M059J (cell line): Measurements from ENCODE around the gene CCDC97. TPM values are rescaled to one million over a fixed set of nuclear protein-coding genes. Genes with fewer than 3 reads are reported as not detected.
A peak's percentile ranks its signal among the peaks of the same experiment; 100 is the strongest.
"Not testable (repeated sequence)": the region's sequence is repeated elsewhere in the genome, so short reads cannot be mapped to it uniquely, and the experiment has no call there.

Experiments
- DNase-seq: peaks from one replicate; pipeline ENCODE4 v3.0.0-alpha.2; 2012; ENCODE audit warnings: low read depth
- total RNA-seq: library from RNA; depleted of rRNA; stranded (reverse); fragments of >200 nt; shearing (Covaris generic); gene quantifications from 2 replicates; pipeline ENCODE4 v1.2.3, GENCODE V29; 2014; rRNA removed

Gene CCDC97
- total RNA-seq, 1 experiment from 2014 or later, result 7.2 TPM

DNA sequence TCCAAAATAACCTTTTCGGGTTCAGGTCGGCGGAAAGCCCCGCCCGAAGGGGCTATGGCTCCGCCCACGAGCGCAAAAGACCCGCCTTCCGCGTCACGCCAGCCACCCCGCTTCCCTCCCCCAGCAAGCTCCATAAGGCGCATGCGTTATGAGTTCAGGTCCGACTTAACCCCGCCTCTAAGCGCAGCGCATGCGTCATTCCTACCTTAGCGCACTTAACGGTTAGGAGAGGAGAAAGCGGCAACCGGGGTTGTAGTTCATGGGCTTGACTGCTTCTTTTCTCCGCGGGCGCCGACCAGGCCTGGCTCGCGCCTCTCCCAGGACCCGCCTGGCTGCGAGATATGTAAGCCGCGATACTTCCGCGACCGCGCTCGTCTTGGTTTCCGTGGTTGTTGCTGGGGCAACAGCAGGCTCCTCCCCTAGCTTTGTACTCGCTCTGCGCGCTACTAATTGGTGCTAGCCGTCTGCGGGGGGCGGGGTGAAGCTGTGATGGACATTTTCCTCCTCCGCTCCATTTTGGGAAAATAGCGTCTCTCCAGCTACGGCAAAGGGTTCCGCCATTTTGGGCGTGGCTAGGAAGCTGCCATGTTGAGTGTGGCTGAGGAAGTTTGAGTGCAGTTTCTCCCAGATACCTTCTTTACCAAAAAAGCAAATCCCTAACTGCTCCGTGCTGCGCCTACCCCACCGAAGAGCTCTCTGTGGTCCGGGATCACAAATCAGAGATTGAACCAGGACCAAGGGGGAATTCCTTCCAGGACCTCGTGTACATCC lies 54.0 kb downstream of the CCDC97 start, which contains the start of gene B9D2:
TSS of gene B9D2 (minus strand) at position 397 of the 771 bp plus-strand sequence. CDS start 630 bp downstream, outside the sequence.
- DNase-seq, result peak; percentile 98

DNA sequence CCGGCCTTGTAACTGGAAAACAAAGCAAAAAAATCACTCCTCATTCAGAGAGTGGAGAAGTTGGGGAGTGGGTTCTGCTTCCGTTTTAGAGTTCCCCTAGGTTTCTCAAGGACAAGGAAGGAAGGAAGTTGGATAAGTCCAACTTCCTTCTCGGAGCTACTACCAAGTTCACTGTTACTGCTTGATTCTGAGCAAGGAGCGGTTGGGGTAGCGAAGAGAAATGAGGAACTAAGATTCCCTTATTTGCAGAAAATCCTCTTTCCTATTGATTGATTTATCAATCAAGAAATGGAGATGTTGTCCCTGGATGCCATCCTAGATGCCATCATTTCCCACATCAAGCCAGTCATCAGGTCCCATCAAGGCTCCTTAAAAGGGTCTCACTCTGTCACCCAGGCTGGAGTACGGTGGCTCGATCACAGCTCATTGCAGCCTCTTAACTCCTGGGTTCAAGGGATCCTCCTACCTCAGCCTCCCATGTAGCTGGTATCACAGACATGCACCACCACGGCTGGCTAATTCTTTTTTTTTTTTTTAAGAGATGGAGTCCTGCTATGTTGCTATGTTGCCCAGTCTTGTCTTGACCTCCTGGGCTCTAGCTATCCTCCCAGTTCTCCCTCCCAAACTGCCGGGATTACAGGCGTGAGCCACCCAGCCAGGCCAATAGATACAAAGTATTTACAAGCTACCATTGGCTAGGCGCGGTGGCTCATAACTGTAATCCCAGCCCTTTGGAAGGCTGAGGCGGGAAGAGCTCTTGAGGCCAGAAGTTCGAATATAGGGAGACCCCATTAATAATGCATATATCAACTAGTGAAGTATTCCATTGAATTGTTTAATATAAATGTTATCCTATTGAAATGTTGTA lies 54.8 kb downstream of the CCDC97 start:
- DNase-seq, result no peak

DNA sequence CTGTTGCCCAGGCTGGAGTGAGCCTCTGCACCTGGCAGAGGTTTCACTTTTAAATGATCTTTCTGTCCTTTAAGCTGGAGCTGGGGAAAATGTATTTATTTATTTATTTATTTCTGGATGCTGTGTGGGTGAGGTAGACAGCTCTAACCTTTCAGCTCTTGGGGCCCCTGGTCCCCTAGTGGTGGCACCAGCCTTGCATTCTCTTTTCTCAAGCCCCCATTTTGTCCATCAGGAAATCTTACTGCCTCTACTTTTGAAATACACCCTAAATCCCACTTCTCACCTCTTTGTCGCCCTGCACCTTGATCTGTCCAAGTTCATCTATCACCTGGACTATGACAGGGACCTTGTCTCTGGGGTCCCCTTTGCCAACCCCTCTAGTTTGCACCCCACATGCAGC lies 56.1 kb downstream of the CCDC97 start:
- DNase-seq, result no peak

DNA sequence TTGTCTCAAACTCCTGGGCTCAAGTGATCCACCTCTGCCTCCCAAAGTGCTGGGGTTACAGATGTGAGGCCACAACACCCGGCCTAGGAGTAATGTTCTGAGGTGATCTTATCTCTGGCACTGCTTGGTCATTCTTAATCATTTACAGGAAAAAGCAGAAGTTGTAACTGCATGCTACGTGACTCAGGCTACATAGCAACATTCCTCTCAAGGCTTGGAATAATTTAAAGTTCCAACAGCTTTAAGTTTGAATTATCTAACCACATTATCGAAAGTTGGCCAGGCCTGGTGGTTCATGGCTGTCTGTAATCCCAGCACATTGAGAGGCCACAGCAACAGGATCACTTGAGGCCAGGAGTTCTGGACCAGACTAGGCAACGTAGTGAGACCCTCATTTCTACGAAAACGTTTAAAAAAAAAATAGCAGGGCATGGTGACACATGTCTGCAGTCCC lies 57.9 kb downstream of the CCDC97 start:
- DNase-seq, result peak; percentile 92

DNA sequence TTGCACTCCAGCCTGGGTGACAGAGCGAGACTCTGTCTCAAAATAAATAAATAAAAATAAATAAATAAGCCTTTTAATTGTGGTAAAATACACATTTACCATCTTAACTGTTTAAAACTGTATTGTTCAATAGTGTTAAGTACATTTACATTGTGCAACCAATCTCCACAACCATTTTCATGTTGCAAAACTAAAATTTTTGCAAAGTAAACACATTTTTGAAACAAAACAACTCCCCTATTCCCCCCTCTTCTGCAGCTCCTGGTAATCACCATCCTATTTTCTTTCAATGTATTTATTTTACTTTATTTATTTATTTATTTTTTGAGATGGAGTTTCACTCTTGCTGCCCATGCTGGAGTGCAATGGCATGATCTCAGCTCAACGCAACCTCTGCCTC lies 59.8 kb downstream of the CCDC97 start:
- DNase-seq, result no peak

DNA sequence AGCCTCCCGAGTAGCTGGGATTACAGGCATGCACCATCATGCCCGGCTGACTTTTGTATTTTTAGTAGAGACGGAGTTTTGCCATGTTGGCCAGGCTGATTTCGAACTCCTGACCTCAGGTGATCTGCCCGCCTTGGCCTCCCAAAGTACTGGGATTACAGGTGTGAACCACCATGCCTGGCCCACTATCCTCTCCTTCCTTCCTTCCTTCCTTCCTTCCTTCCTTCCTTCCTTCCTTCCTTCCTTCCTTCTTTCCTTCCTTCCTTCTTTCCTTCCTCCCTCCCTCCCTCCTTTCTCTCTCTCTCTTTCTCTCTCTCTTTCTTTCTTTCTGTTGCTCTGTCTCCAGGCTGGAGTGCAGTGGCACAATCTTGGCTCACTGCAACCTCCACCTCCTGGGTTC lies 61.1 kb downstream of the CCDC97 start:
- DNase-seq, result not testable (repeated sequence)

DNA sequence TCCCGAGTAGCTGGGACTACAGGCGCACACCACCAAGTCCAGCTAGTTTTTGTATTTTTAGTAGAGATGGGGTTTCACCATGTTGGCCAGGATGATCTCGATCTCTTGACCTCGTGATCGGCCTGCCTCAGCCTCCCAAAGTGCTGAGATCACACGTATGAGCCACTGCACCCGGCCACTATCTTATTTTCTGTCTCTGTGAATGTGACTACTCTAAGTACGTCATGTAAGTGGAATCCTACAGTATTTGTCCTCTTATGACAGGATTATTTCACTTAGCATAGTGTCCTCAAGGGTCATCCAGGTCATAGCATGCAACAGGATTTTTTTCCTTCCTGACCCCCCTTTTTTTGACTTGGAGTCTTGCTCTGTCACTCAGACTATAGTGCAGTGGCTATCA lies 61.6 kb downstream of the CCDC97 start:
- DNase-seq, result no peak

DNA sequence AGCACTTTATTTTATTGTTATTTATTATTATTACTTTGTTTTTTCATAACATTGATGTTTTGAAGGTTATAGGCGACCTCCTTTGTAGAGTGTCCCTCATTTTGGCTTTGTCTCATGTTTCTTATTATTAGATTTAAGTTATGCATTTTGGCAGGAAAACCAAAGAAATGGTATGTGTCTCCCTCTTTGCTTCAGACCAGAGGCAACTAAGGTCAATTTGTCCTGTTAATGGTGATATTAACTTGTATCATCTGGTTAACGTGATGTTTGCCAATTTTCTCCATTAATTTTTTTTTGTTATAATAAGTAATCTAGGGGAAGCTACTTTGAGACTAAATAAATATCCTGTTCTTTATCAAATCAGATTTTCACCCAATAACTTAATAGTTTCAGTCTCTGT lies 62.5 kb downstream of the CCDC97 start:
- DNase-seq, result no peak

DNA sequence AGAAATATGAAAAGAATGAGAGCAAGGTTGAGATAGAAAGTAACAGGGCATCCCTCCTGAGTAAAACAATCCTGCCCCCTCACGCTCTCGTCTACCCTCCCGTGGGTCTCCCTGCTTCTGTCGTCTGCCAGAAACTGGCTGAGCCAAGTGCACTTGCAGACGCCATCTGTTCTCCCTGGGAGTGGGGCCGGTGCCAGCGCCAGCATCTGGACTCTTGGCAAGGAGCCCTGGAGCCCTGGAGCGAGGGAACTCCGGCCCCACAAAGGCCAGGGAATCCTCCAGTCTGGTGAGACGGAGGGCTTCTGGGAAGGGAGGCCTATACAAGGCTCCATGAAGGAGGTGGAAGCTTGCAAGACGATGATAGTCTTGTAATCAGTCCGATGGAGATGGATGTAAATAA lies 64.0 kb downstream of the CCDC97 start:
- peak; percentile 87 for DNase-seq

Other genes starting within 250 kb of the CCDC97 start
- gene CYP2A13, start 221.7 kb upstream of the CCDC97 start, total RNA-seq, result not detected in 2 replicates
- gene CYP2F1, start 195.7 kb upstream of the CCDC97 start, total RNA-seq, result not detected in 2 replicates
- gene CYP2S1, start 117.0 kb upstream of the CCDC97 start, total RNA-seq, result 5.6 and 7.3 TPM in 2 replicates
- gene AXL, start 90.9 kb upstream of the CCDC97 start, total RNA-seq, result 237 and 362 TPM in 2 replicates
- 94.9 and 143 TPM in 2 replicates for gene HNRNPUL1, start 45.8 kb upstream of the CCDC97 start, total RNA-seq
- gene TGFB1, start 43.8 kb downstream of the CCDC97 start, total RNA-seq, result 10.1 and 22.9 TPM in 2 replicates
- 8.2 and 9.9 TPM in 2 replicates for gene B9D2, start 54.0 kb downstream of the CCDC97 start, total RNA-seq
- gene TMEM91, start 66.4 kb downstream of the CCDC97 start, total RNA-seq, result 0.17 and 2.4 TPM in 2 replicates
- gene EXOSC5, start 87.2 kb downstream of the CCDC97 start, total RNA-seq, result 25.2 and 28.5 TPM in 2 replicates
- gene BCKDHA, start 87.6 kb downstream of the CCDC97 start, total RNA-seq, result 15.9 and 18.3 TPM in 2 replicates
- not detected in 2 replicates for gene B3GNT8, start 117.2 kb downstream of the CCDC97 start, total RNA-seq
- gene DMAC2, start 129.7 kb downstream of the CCDC97 start, total RNA-seq, result 52.1 and 57.2 TPM in 2 replicates
- gene ERICH4, start 133.0 kb downstream of the CCDC97 start, total RNA-seq, result not detected in 2 replicates